Measurements from ENCODE around the gene TUBGCP2. TPM values are rescaled to one million over a fixed set of nuclear protein-coding genes. Genes with fewer than 3 reads are reported as not detected.

Gene TUBGCP2
- total and polyA plus RNA-seq, 9 of the 15 experiments (the other 6 are each of a cell fraction or from before 2014, with no cell fraction given), result 4.3 to 56.6 (median 28.4) TPM

- TF ChIP-seq ZNF518B (CRISPR knock-in tag; IDR thresholded peaks at IDR 0.05) (no peak), SNIP1 (IDR thresholded peaks at IDR 0.05; ENCODE audit: low read depth) (no peak), THRA (IDR thresholded peaks at IDR 0.05) (no peak), HINFP (tag; conservative IDR thresholded peaks at IDR 0.05; ENCODE audit: low read depth) (no peak), MITF (IDR thresholded peaks at IDR 0.05) (no peak), ETV6 (IDR thresholded peaks at IDR 0.05; ENCODE audit: borderline replicate concordance in 1 of 2, low read depth in 2 of 2, low read length in 1 of 2) (0 out of 4 replicates have a peak, but pooled peaks of 1 of the 2 experiments have one; percentile 40), ETV6 (CRISPR knock-in tag; IDR thresholded peaks at IDR 0.05; ENCODE audit: borderline replicate concordance) (no peak), KLF16 (IDR thresholded peaks at IDR 0.05) (no peak), ZNF277 (CRISPR knock-in tag; IDR thresholded peaks at IDR 0.05; ENCODE audit: borderline replicate concordance) (no peak), SMAD3 (CRISPR knock-in tag; conservative IDR thresholded peaks at IDR 0.05) (no peak), PML (IDR thresholded peaks at IDR 0.05; ENCODE audit: low read length) (no peak), ELF4 (CRISPR knock-in tag; IDR thresholded peaks at IDR 0.05) (no peak), GTF2B (IDR thresholded peaks at IDR 0.05; ENCODE audit: extremely low read depth, insufficient read length) (no peak), PCBP2 (IDR thresholded peaks at IDR 0.05; ENCODE audit: low read depth, low read length, poor library complexity, severe bottlenecking) (no peak), MYBL2 (IDR thresholded peaks at IDR 0.05; ENCODE audit: low read depth) (no peak), MYBL2 (CRISPR knock-in tag; IDR thresholded peaks at IDR 0.05; ENCODE audit: borderline replicate concordance) (no peak), ZNF165 (CRISPR knock-in tag; IDR thresholded peaks at IDR 0.05; ENCODE audit: borderline replicate concordance) (no peak), LEF1 (IDR thresholded peaks at IDR 0.05) (no peak), DACH1 (IDR thresholded peaks at IDR 0.05; ENCODE audit: partially characterized antibody) (no peak)
Measured at GRCh38 chr10:133257489-133258065, 51.1 kb downstream of the TUBGCP2 start (continued).
